OCI-LY7 (cell line): ENCODE results near the gene RPL18.

Source experiments
- CTCF ChIP-seq: fragments of 200-600 bp; sonication (generic); conservative IDR thresholded peaks from 2 replicates; pipeline ENCODE4 v1.5.1; 2014; ENCODE audit warnings: mild to moderate bottlenecking, antibody characterized with exemption, low read length, moderate library complexity, mixed read lengths
- EZH2phosphoT487 ChIP-seq: fragments of 200-600 bp; sonication (generic); IDR thresholded peaks from 2 replicates; pipeline ENCODE4 v1.6.1; 2018; ENCODE audit warnings: low read depth, borderline replicate concordance, mild to moderate bottlenecking, mixed run types, antibody characterized with exemption, low read length, moderate library complexity, mixed read lengths

DNA sequence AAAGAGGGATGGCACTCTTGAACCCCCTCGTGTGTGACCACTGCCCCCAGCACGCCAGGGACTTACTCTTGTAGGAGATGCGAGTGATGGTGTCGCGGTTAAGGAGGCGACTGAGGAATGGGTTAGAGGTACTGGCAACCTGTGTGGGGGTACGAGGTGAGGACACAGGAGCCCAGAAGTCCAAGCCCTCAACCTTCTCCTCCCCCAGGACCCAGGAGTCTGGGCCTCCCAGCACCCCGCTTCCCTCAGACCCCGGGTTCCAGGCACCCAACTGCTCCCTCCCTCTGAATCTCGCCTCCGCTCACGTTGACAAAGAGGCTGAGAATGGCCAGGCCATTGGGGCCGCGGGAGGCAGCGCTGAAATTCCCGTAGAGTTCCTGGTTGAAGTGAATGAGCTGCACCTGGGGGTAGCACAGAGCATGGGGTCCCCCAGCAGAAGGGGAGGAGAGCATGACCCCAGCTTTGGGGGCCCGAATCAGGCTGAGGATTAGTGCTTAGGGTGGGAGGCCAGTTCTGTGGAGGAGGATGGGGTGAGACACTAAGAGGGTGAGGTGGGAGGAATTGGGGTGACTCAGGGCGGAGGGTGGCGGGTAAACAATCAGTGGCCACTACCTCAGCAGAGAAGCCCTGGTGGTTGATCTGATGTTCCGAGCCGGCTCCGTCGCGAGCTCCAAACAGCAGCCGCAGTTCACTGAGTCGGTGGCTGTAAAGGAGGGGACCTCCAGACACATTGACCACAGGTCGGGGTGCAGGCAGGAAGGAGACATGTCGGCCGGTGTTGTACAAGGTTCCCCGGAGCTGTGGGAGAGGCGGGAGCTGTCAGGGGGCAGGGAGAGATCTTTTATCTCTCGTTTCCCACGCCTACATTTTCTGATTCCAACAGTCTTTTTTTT lies 20.8 kb upstream of the RPL18 start:
- TF ChIP-seq EZH2phosphoT487 (no peak), CTCF (no peak)
